Astrocyte (in vitro differentiated cells and primary cell): ENCODE data around the gene TGM5. TPM values are rescaled to one million over a fixed set of nuclear protein-coding genes. Genes with fewer than 3 reads are reported as not detected.

Experiments used
- DNase-seq: peaks from one replicate; pipeline ENCODE4 v3.0.0-alpha.2; 2010; ENCODE audit warnings: low read depth
- FAIRE-seq: peaks from 2 replicates; lab custom pipeline; 2011; peaks lifted over from hg19 to GRCh38; lab: Jason Lieb, UNC
- H2AFZ ChIP-seq: 2 replicates; pipeline ENCODE4 v1.6.0; 2012; ENCODE audit warnings: low read depth, low read length, inconsistent platforms
- H3K27ac ChIP-seq: 2 replicates; pipeline ENCODE4 v1.5.1; 2011; ENCODE audit warnings: low read depth, low read length, inconsistent platforms
- H3K27me3 ChIP-seq: 2 replicates; pipeline ENCODE4 v1.6.0; 2011; ENCODE audit warnings: low read length, inconsistent platforms; ENCODE audit not compliant: insufficient read depth
- H3K36me3 ChIP-seq: 2 replicates; pipeline ENCODE4 v1.5.1; 2011; ENCODE audit warnings: low read length, inconsistent platforms; ENCODE audit not compliant: insufficient read depth
- H3K4me1 ChIP-seq: 2 replicates; pipeline ENCODE4 v1.5.1; 2011; ENCODE audit warnings: low read length, inconsistent platforms; ENCODE audit not compliant: insufficient read depth
- H3K4me2 ChIP-seq: 2 replicates; pipeline ENCODE4 v1.6.0; 2012; ENCODE audit warnings: low read length, inconsistent platforms
- H3K4me3 ChIP-seq: 2 replicates; pipeline ENCODE4 v1.5.1; 2011; ENCODE audit warnings: low read depth, mild to moderate bottlenecking, low read length, inconsistent platforms; ENCODE audit not compliant: insufficient read depth
- H3K79me2 ChIP-seq: 2 replicates; pipeline ENCODE4 v1.6.0; 2012; ENCODE audit warnings: mild to moderate bottlenecking, low read length, inconsistent platforms; ENCODE audit not compliant: insufficient read depth
- H3K9ac ChIP-seq: 2 replicates; pipeline ENCODE4 v1.6.0; 2012; ENCODE audit warnings: mild to moderate bottlenecking, low read length, inconsistent platforms
- H3K9me3 ChIP-seq: 2 replicates; pipeline ENCODE4 v1.5.1; 2012; ENCODE audit warnings: low read depth, mild to moderate bottlenecking, low read length, inconsistent platforms; ENCODE audit not compliant: insufficient read depth
- H4K20me1 ChIP-seq: 2 replicates; pipeline ENCODE4 v1.6.0; 2012; ENCODE audit warnings: low read length, inconsistent platforms; ENCODE audit not compliant: insufficient read depth
- H3K27ac Mint-ChIP-seq: one replicate; pipeline ENCODE4 v1.8.0; 2021; ENCODE audit warnings: mild to moderate bottlenecking, mixed read lengths; ENCODE audit not compliant: unreplicated experiment
- H3K27me3 Mint-ChIP-seq: one replicate; pipeline ENCODE4 v1.8.0; 2021; ENCODE audit warnings: low read depth, mixed read lengths; ENCODE audit not compliant: unreplicated experiment
- H3K36me3 Mint-ChIP-seq: one replicate; pipeline ENCODE4 v1.8.0; 2021; ENCODE audit warnings: low read depth, mixed read lengths; ENCODE audit not compliant: unreplicated experiment
- H3K4me1 Mint-ChIP-seq: one replicate; pipeline ENCODE4 v1.8.0; 2021; ENCODE audit warnings: low read depth, mixed read lengths; ENCODE audit not compliant: unreplicated experiment
- H3K4me3 Mint-ChIP-seq: one replicate; pipeline ENCODE4 v1.8.0; 2021; ENCODE audit warnings: mild to moderate bottlenecking, moderate library complexity, mixed read lengths; ENCODE audit not compliant: unreplicated experiment
- H3K9me3 Mint-ChIP-seq: one replicate; pipeline ENCODE4 v1.8.0; 2021; ENCODE audit warnings: mild to moderate bottlenecking, mixed read lengths; ENCODE audit not compliant: unreplicated experiment
- EZH2 ChIP-seq: IDR thresholded peaks from 2 replicates; pipeline ENCODE4 v1.6.1; 2012; ENCODE audit warnings: mild to moderate bottlenecking, low read length, inconsistent platforms; ENCODE audit not compliant: insufficient read depth
- total RNA-seq: library from RNA; stranded (reverse); gene quantifications from 2 replicates; pipeline ENCODE4 v1.2.1, GENCODE V29; 2021
- TF ChIP-seq, protein P1 (sequence below): IDR thresholded peaks from 2 replicates; pipeline ENCODE4 v1.5.1; 2011; ENCODE audit warnings: low read depth, mild to moderate bottlenecking, inconsistent platforms, low read length, moderate library complexity; ENCODE audit not compliant: insufficient read depth

The TGM5 gene
- total RNA-seq, 1 donor from 2014 or later = 0.16 TPM

- H3K27ac Mint-ChIP-seq = peak overlapping the region; percentile 66
- Histone ChIP-seq H3K4me2 (peak overlapping the region; percentile 87), H4K20me1 (no peaks in the 10 kb centered on the region), H3K27me3 (no peaks in the 10 kb centered on the region), H3K9me3 (no peaks in the 10 kb centered on the region), H2AFZ (peak overlapping the region; percentile 77), H3K36me3 (peaks cover 5% of the 10 kb centered on the region), H3K27ac (no peak overlapping the region), H3K9ac (peak overlapping the region; percentile 70), H3K79me2 (no peaks in the 10 kb centered on the region), H3K4me1 (peaks cover 9% of the 10 kb centered on the region), H3K4me3 (peak overlapping the region; percentile 68)
- peak overlapping the region; percentile 92 for H3K4me3 Mint-ChIP-seq
- no peaks in the 10 kb centered on the region for H3K27me3 Mint-ChIP-seq
- peaks cover 4% of the 10 kb centered on the region for H3K36me3 Mint-ChIP-seq
- FAIRE-seq (no peak), DNase-seq (no peak)
- no peaks in the 10 kb centered on the region for H3K9me3 Mint-ChIP-seq
- H3K4me1 Mint-ChIP-seq = no peaks in the 10 kb centered on the region
- TF ChIP-seq, protein P1, sequence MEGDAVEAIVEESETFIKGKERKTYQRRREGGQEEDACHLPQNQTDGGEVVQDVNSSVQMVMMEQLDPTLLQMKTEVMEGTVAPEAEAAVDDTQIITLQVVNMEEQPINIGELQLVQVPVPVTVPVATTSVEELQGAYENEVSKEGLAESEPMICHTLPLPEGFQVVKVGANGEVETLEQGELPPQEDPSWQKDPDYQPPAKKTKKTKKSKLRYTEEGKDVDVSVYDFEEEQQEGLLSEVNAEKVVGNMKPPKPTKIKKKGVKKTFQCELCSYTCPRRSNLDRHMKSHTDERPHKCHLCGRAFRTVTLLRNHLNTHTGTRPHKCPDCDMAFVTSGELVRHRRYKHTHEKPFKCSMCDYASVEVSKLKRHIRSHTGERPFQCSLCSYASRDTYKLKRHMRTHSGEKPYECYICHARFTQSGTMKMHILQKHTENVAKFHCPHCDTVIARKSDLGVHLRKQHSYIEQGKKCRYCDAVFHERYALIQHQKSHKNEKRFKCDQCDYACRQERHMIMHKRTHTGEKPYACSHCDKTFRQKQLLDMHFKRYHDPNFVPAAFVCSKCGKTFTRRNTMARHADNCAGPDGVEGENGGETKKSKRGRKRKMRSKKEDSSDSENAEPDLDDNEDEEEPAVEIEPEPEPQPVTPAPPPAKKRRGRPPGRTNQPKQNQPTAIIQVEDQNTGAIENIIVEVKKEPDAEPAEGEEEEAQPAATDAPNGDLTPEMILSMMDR = no peak
- TF ChIP-seq EZH2 = no peak
Observed at GRCh38 chr15:43186003-43186353, 80.8 kb downstream of the TGM5 start.

- Mint-ChIP-seq H3K4me3 (peak within 1 kb of the TSS; percentile 92), H3K27ac (peak within 1 kb of the TSS; percentile 66), H3K36me3 (peaks cover 4% of the 10 kb centered on the region), H3K27me3 (no peaks in the 10 kb centered on the region), H3K9me3 (no peaks in the 10 kb centered on the region), H3K4me1 (no peaks in the 10 kb centered on the region)
- Histone ChIP-seq H3K27me3 (no peaks in the 10 kb centered on the region), H3K9ac (peak within 1 kb of the TSS; percentile 70), H3K4me3 (peak within 1 kb of the TSS; percentile 68), H2AFZ (peak within 1 kb of the TSS; percentile 77), H4K20me1 (no peaks in the 10 kb centered on the region), H3K27ac (no peak within 1 kb of the TSS), H3K4me1 (peaks cover 9% of the 10 kb centered on the region), H3K36me3 (peaks cover under 1% of the 10 kb centered on the region), H3K9me3 (no peaks in the 10 kb centered on the region), H3K79me2 (no peaks in the 10 kb centered on the region), H3K4me2 (peak within 1 kb of the TSS; percentile 87)
- FAIRE-seq (no peak), DNase-seq (peak; percentile 64)
- TF ChIP-seq, protein P1 = peak; percentile 17
- no peak for TF ChIP-seq EZH2
Observed at GRCh38 chr15:43185157-43186002, 81.3 kb downstream of the TGM5 start, which contains the start of gene CCNDBP1. Gene CCNDBP1, plus strand, starts transcription at chr15:43185403. Its CDS starts 96 bp downstream, at chr15:43185499.
